Activated naive CD4-positive, alpha-beta T cell treated with anti-CD3 and anti-CD28 coated beads for 36 hours (primary cell): Measurements from ENCODE around the gene FBXL4. TPM values are rescaled to one million over a fixed set of nuclear protein-coding genes. Genes with fewer than 3 reads are reported as not detected.
"Not testable (repeated sequence)": the region's sequence is repeated elsewhere in the genome, so short reads cannot be mapped to it uniquely, and the experiment has no call there.

Source experiments
- CTCF ChIA-PET: fragments of 350-600 bp; sonication (Branson Sonifier 250); formaldehyde crosslinking; loops from one replicate; lab custom pipeline; 2021; ENCODE audit warnings: antibody characterized with exemption; lab: Charles Lee
- DNase-seq: peaks from one replicate; pipeline ENCODE4 v3.0.0-alpha.2; 2020
- H3K27ac Mint-ChIP-seq: one replicate; pipeline ENCODE4 v1.8.0; 2021; ENCODE audit warnings: mild to moderate bottlenecking, mixed read lengths
- H3K27me3 Mint-ChIP-seq: one replicate; pipeline ENCODE4 v1.8.0; 2021; ENCODE audit warnings: low read depth, mixed read lengths
- H3K36me3 Mint-ChIP-seq: one replicate; pipeline ENCODE4 v1.8.0; 2021; ENCODE audit warnings: low read depth, mixed read lengths
- H3K4me1 Mint-ChIP-seq: one replicate; pipeline ENCODE4 v1.8.0; 2021; ENCODE audit warnings: low read depth, mixed read lengths
- H3K4me3 Mint-ChIP-seq: one replicate; pipeline ENCODE4 v1.8.0; 2021; ENCODE audit warnings: mild to moderate bottlenecking, moderate library complexity, mixed read lengths
- H3K9me3 Mint-ChIP-seq: one replicate; pipeline ENCODE4 v1.8.0; 2021; ENCODE audit warnings: mixed read lengths
- intact Hi-C: fragments of 100-400 bp; cut with micrococcal nuclease; formaldehyde crosslinking; loops from one replicate; pipeline ENCODE4 v1.15.1; 2023
- total RNA-seq, 2 experiments: library from RNA; stranded (reverse); gene quantifications; one replicate each; pipeline ENCODE4 v1.2.3, GENCODE V29; 2021

FBXL4 gene
- total RNA-seq, 2 experiments from 2014 or later = 16.3 to 16.7 TPM

DNA sequence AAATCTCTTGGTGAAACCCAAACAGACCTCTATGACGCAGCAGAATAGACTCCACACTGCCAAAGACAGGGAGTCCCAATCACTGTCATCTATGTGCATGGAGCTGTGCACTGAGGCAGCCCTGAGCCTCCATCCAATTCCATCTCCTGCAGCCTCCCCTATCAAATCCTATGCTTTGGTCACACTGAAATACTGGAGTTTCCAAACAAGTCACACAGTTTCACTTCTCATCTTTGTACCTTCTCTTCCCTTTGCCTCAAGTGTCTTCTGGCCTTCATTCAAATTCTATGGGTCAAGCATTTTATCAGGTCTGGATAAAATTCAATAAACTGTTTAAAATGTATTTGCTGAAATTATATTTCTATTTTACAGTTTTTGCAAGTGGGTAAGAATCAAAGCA lies 38.5 kb downstream of the FBXL4 start:
- peaks cover 73% of the 10 kb centered on the region for H3K36me3 Mint-ChIP-seq
- H3K27me3 Mint-ChIP-seq = no peaks in the 10 kb centered on the region
- H3K4me1 Mint-ChIP-seq = no peaks in the 10 kb centered on the region
- H3K9me3 Mint-ChIP-seq = peaks cover 14% of the 10 kb centered on the region
- CTCF ChIA-PET = no interaction called here
- no peak overlapping the region for H3K4me3 Mint-ChIP-seq
- DNase-seq = no peak
- intact Hi-C loops = no loop called here
- no peak overlapping the region for H3K27ac Mint-ChIP-seq

DNA sequence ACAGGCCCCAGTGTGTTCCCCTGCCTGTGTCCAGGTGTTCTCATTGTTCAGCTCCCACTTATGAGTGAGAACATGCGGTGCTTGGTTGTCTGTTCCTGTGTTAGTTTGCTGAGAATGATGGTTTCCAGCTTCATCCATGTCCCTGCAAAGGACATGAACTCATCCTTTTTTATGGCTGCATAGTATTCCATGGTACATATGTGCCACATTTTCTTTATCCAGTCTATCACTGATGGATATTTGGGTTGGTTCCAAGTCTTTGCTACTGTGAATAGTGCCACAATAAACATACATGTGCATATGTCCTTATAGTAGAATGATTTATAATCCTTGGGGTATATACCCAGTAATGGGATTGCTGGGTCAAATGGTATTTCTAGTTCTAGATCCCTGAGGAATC lies 41.4 kb downstream of the FBXL4 start:
- H3K9me3 Mint-ChIP-seq, DNase-seq, H3K4me3 Mint-ChIP-seq, H3K4me1 Mint-ChIP-seq, intact Hi-C loops, CTCF ChIA-PET, H3K27me3 Mint-ChIP-seq, H3K27ac Mint-ChIP-seq: not testable (repeated sequence)
- H3K36me3 Mint-ChIP-seq = peaks cover 59% of the 10 kb centered on the region

DNA sequence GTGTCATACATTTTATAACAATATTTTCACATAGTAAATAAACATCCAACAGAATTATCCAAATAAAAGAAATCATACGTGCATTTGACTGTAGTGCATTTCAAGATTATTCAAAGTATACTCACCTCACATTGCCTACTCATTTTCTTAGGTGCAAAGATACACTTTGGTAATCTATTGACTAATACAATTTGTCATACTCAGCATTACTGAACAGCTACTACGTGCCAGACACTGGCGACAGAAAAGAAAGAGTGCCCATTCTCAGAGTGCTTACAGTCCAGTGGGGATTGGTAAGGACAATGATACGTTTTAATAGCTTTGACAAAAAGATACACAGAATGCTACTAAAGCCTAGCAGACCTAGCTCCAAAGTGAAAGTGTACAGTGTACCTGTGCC lies 42.0 kb downstream of the FBXL4 start:
- no peak for DNase-seq
- Mint-ChIP-seq H3K4me3 (no peak overlapping the region), H3K36me3 (peaks cover 65% of the 10 kb centered on the region), H3K27ac (no peak overlapping the region), H3K4me1 (no peaks in the 10 kb centered on the region), H3K9me3 (no peaks in the 10 kb centered on the region), H3K27me3 (no peaks in the 10 kb centered on the region)
- intact Hi-C loops = no loop called here
- CTCF ChIA-PET = no interaction called here

DNA sequence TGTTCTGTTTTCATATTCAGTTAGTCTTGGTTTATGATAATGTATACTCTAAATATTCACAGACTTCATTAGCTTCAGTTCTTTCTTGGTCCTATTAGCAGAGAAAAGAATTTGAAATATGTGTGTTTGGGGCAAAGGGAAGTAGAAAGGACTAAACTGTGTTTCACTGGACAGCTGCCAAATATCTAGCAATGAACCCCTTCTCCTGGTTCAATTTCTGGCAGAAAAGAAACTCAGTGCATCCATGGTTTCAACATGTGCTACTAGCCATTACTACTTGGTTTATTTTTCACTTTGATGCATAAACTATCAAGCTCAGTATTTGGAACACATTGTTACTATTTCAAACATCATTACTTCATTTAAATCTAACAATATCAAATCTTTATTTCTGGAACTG lies 43.6 kb downstream of the FBXL4 start:
- DNase-seq = no peak
- intact Hi-C loops = no loop called here
- Mint-ChIP-seq H3K27ac (no peak overlapping the region), H3K4me3 (no peak overlapping the region), H3K9me3 (no peaks in the 10 kb centered on the region), H3K27me3 (no peaks in the 10 kb centered on the region), H3K4me1 (no peaks in the 10 kb centered on the region), H3K36me3 (peaks cover 63% of the 10 kb centered on the region)
- CTCF ChIA-PET = no interaction called here

DNA sequence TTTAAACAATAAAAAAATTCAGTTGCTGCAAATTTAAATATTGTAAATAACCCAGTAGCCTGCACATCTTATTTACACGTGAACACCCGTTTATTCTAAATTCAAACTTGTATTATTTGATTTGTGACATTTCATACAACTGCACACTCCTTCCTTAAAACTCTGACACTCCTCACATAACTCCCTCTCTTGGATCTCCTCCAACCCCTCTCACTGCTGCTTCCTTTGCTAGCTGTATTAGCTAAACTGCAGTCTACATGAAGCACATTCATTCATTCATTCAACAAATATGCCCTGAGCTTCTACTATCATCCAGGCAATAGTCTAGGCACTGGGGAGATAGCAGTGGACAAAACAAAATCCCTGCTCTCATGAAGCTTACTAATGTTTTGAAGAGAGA lies 47.0 kb downstream of the FBXL4 start:
- Mint-ChIP-seq H3K27ac (no peak overlapping the region), H3K4me1 (no peaks in the 10 kb centered on the region), H3K4me3 (no peak overlapping the region), H3K27me3 (no peaks in the 10 kb centered on the region), H3K9me3 (peaks cover 2% of the 10 kb centered on the region), H3K36me3 (peaks cover 55% of the 10 kb centered on the region)
- no peak for DNase-seq
- intact Hi-C loops = no loop called here
- CTCF ChIA-PET = no interaction called here

DNA sequence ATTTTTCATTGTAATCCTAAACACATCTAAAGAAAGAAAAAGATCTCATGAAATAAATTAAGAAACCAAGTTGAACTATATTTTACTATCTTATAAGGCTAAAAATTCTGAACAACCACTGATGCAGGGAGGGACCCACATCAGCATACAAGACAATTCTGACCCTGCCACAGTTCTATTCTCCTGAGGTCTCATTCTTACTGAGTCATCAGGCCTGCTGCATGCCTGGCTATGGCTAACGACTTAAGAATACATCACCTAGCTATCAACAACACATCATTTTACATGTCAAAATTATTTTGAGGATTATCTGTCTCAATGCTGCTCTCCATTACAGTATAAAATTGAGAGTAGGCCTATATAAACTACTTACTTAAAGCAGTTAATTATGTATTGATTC lies 52.9 kb downstream of the FBXL4 start:
- no peak for DNase-seq
- Mint-ChIP-seq H3K9me3 (peaks cover 2% of the 10 kb centered on the region), H3K27me3 (no peaks in the 10 kb centered on the region), H3K4me1 (no peaks in the 10 kb centered on the region), H3K36me3 (peaks cover 42% of the 10 kb centered on the region), H3K4me3 (no peak overlapping the region), H3K27ac (no peak overlapping the region)
- intact Hi-C loops = no loop called here
- CTCF ChIA-PET = no interaction called here

DNA sequence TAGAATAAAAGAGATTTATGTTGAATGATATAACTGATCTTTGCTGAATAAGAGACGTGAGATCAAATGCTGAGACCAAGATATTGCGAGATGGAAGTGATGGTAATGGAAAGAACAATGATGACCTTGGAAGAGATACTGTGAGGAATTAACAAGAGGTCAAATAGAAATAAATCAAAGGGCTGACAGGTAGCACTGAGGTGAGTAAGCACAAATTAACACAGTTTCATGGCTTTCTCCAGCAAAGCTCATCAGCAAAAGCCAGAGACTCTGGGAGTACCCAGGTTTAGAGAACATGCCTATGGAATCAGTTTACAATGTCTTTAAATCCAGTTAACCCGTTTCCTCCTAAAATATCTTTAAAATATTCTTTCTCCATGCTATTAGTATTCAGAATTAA lies 60.1 kb downstream of the FBXL4 start:
- Mint-ChIP-seq H3K4me3 (no peak overlapping the region), H3K9me3 (no peaks in the 10 kb centered on the region), H3K27ac (no peak overlapping the region), H3K36me3 (peaks cover 34% of the 10 kb centered on the region), H3K27me3 (no peaks in the 10 kb centered on the region), H3K4me1 (no peaks in the 10 kb centered on the region)
- CTCF ChIA-PET = no interaction called here
- DNase-seq = no peak
- intact Hi-C loops = no loop called here

DNA sequence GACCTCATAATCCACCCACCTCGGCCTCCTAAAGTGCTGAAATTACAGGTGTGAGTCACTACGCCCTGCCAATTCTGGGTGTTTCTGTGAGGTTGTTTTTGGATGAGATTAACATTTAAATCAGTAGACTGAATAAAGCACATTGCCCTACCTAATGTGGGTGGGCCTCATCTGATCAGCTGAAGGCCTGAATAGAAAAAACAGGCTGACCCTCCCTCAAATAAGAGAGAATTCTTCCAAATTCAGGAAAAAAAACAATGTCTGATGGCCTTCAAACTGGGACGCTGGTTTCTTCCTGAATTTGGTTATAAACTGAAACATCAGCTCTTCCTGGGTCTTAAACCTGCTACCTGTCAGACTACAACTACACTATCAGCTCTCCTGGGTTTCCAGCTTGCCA lies 62.4 kb downstream of the FBXL4 start:
- Mint-ChIP-seq H3K9me3 (no peaks in the 10 kb centered on the region), H3K4me3 (no peak overlapping the region), H3K27me3 (no peaks in the 10 kb centered on the region), H3K36me3 (peaks cover 33% of the 10 kb centered on the region), H3K27ac (no peak overlapping the region), H3K4me1 (peaks cover 5% of the 10 kb centered on the region)
- CTCF ChIA-PET = no interaction called here
- intact Hi-C loops = no loop called here
- DNase-seq = no peak

DNA sequence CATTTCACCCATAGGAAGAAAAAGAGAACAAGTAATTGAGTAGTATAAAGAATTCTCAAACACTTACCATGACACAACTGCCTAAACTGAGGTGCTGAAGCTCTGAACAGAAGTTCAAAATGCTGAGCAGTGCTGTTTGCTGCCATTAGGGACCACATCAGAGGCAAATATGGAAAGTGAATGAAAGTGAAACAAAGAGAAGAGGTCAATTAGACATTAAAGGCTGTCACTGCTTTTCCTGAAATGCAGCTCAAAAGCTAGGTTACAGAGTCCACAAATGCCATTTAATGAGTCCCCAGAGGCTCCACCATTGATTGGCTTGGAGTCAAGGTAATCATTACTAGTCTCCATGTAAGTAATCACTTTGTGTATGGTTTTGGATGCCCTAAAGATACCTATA lies 67.3 kb downstream of the FBXL4 start:
- Mint-ChIP-seq H3K36me3 (peaks cover 33% of the 10 kb centered on the region), H3K9me3 (no peaks in the 10 kb centered on the region), H3K4me1 (peaks cover 8% of the 10 kb centered on the region), H3K27me3 (no peaks in the 10 kb centered on the region), H3K4me3 (no peak overlapping the region), H3K27ac (no peak overlapping the region)
- no peak for DNase-seq
- CTCF ChIA-PET = no interaction called here
- intact Hi-C loops = no loop called here

DNA sequence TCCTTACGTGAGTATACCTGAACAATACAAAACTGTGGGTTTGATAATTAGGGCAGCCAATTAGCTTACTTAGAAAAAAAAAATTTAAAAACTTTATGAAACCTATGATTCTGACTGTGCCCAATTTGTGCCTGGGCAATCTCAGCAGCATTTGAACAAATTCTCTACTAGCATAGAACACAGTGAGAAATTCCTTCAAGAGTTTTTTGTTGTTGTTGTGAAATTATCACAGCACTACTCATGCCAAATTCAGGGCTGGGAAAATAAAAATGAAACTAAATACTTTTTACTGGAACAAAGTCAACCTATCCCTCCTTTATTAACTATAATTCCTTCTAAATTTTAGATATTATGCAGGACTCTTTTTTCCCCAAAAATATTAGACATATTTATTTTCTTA lies 70.5 kb downstream of the FBXL4 start:
- no peak for DNase-seq
- Mint-ChIP-seq H3K4me1 (peaks cover 8% of the 10 kb centered on the region), H3K36me3 (peaks cover 35% of the 10 kb centered on the region), H3K27me3 (no peaks in the 10 kb centered on the region), H3K27ac (no peak overlapping the region), H3K4me3 (no peak overlapping the region), H3K9me3 (no peaks in the 10 kb centered on the region)
- CTCF ChIA-PET = no interaction called here
- intact Hi-C loops = no loop called here

DNA sequence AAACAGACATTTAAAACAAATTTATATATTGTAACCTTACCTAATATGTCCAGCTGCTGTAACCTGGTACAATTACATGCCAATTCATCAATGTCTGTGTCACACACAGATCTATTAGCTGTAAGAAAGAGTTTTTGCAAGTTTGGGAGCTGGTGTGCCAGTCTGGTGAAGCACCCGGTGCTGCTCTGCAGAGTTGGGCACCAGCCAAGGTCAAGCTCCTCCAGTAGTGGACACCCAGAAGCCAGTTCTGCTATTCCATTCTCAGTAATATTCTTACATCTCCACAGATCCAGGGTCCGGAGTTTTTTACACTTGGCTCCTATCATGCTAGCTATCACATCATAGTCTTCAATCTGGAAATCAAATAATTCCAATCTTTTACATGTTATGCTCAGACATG lies 72.4 kb downstream of the FBXL4 start:
- DNase-seq = no peak
- peaks cover 39% of the 10 kb centered on the region for H3K36me3 Mint-ChIP-seq
- no peak overlapping the region for H3K27ac Mint-ChIP-seq
- H3K4me1 Mint-ChIP-seq = peaks cover 3% of the 10 kb centered on the region
- H3K27me3 Mint-ChIP-seq = no peaks in the 10 kb centered on the region
- CTCF ChIA-PET = interaction anchor here (0.6 kb wide), 1 partner anchor 1130 kb away, joined by 3 read pairs; no protein-coding TSS in a partner anchor
- H3K4me3 Mint-ChIP-seq = no peak overlapping the region
- H3K9me3 Mint-ChIP-seq = no peaks in the 10 kb centered on the region
- intact Hi-C loops = no loop called here

DNA sequence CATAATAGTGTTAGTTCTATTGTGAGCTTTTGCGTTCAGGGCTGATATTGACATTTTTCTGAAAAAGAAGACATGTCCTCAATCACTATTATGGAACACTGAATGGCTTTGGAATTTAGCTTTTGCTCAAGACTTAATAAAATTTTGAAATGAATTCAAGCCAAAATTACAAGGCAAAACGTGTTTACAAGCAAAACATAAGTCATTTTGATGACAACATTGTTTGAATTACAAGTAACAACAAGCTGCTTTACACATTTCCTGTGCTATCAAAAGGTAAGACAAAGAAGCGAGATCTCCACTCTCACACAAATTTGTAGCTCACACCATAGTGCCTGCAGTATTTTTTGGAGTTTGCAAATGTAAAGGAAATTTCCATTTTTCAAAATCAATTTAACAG lies 75.9 kb downstream of the FBXL4 start:
- H3K4me1 Mint-ChIP-seq = no peaks in the 10 kb centered on the region
- peaks cover 42% of the 10 kb centered on the region for H3K36me3 Mint-ChIP-seq
- peaks cover 2% of the 10 kb centered on the region for H3K9me3 Mint-ChIP-seq
- no peak overlapping the region for H3K4me3 Mint-ChIP-seq
- CTCF ChIA-PET = interaction anchor here (0.6 kb wide), 1 partner anchor 10 kb away, joined by 3 read pairs; no protein-coding TSS in a partner anchor
- intact Hi-C loops = no loop called here
- DNase-seq = no peak
- H3K27ac Mint-ChIP-seq = no peak overlapping the region
- no peaks in the 10 kb centered on the region for H3K27me3 Mint-ChIP-seq

DNA sequence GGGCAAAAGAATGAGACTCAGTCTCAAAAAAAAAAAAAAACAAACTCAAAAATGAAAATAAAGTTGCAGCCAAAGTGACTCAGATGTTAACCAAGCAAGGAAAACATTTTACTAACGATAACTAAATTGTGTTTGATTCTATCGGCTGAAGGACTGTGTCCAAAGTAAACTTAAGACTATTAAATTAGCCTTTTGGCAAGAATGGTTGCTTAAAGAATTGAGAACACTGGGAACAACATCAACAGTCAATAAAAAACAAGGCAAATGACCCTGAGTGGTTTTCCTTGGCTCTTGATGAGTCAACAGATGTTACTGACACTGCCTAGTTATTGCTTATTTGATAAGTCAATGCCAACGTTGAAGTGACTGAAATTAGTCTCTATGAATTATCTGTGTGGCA lies 76.7 kb downstream of the FBXL4 start:
- Mint-ChIP-seq H3K36me3 (peaks cover 41% of the 10 kb centered on the region), H3K27me3 (no peaks in the 10 kb centered on the region), H3K9me3 (peaks cover 2% of the 10 kb centered on the region), H3K4me3 (no peak overlapping the region), H3K4me1 (no peaks in the 10 kb centered on the region), H3K27ac (no peak overlapping the region)
- CTCF ChIA-PET = no interaction called here
- DNase-seq = no peak
- intact Hi-C loops = no loop called here

DNA sequence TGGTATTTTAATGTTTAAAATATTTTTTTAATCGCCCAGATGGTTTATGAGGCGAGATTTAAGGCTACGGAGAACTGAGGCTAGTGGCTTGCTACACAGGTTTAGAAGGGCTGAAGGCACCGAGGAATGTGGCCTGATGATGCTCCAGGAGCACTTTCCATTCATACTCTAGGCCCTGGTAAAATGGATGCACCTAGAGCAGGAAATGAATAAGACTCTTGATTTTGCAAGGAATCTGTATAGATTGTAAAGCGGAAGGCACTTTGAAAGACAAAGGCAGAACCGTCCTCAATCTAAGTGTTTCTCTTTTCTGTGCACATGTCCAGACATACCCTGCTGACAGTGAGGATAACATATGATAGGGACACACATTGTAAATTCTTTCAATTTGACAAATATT lies 83.2 kb downstream of the FBXL4 start:
- Mint-ChIP-seq H3K4me3 (no peak overlapping the region), H3K27me3 (no peaks in the 10 kb centered on the region), H3K36me3 (peaks cover 17% of the 10 kb centered on the region), H3K27ac (no peak overlapping the region), H3K9me3 (peaks cover 2% of the 10 kb centered on the region), H3K4me1 (no peaks in the 10 kb centered on the region)
- DNase-seq = no peak
- intact Hi-C loops = no loop called here
- CTCF ChIA-PET = no interaction called here
